ENCODE data around the gene ABLIM1.

Gene ABLIM1

DNA sequence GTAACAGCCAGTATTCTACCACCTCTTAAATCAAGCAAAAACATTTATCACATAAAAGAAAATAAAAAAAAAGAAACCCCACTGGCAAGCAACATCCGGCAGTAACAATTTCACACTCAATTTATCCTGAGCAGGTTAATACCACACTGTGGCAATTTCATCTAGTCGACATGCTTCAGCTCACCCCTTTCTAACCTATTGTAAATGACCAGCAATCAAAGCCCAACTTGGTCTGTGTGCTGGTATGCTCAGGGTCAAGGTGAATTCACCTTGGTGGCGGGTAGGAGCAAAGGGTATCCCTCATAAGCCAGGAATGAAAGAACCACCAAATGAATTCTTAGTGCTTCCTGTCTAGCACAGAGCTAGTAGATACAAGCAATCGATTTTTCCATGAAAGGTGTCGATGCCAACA lies 144.7 kb downstream of the ABLIM1 start:
- DNase-seq = no peak

DNA sequence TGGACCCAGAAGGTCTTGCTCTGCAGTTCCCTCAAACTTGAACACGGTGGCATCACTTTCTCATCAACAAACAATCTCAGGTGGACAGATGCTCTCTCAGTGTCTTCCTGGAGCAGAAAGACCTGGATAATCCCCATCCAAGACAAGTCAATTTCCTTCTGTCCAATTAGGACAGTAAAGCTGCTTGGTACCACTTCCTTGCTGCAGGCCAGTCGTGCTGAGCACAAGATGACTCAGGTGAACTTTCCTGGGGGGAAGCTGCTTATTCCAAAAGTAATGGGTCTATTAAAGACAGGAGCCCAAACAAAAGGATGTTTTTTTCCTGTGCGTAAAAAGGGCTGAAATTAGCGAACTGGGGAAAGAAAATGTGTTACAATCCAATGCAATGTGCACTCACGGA lies 146.2 kb downstream of the ABLIM1 start:
- DNase-seq = no peak

- no peak for DNase-seq
Measured at GRCh38 chr10:114508376-114508775, 149.7 kb downstream of the ABLIM1 start.

DNA sequence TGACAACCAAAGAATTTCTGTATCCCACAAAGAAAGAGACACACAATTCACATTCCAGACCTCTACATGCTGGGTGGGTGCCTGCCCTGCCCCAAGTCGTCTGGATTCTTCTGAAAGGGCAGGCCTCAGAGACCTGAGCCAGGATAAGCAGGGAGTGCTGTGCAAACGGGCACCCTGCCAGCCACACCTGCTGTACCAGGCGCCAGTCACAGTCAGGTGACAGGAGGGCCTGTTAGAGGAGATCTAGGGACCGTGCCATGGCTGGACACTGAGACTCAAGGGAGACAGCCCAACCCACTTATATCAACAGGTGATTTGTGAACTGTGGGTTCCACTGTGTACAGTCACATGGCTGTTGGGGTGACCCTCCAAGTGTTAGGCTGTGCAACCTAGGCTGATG lies 150.6 kb downstream of the ABLIM1 start:
- DNase-seq = no peak

- no peak for DNase-seq
Measured at GRCh38 chr10:114506871-114507385, 151.1 kb downstream of the ABLIM1 start.

DNA sequence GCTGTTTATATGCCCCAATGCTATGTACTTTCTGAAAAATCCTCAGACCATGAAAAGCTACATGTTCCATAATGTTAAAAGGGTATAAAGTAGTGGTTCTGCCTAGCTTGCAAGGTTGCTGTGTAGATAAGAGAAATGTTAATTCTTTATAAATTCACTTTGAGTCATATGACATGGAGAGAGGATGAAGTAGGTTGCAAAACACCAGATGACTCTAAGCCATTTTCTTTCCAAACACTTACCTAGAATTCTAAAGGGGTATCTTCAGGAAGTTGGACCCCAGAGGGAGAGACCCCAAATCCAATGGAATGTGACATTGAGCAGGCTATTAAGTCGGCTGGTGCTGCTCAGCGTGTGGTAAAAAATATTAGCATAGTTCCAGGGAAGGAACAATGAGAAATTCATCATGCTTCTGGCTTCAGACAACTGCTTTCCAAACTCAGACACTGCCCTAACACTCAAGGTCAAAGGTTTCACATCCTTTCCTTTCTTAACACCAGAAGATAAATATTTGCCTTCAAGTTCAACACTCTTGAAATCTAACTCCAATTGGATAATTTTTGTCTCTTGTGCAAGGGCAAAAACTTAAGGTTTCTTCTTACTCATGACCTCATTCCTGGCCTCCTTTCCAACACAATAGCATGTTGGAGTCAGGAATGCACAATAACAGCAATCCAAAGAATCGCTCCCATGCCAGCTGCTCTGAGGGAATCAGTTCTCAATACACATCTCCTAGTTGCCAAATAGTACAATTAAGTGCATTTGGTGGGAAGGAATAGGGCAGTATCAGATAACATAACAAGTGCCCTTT lies 153.1 kb downstream of the ABLIM1 start:
- no peak for DNase-seq

GRCh38 chr10:114502074-114502473 lies 156.0 kb downstream of the ABLIM1 start:
- DNase-seq = no peak

DNA sequence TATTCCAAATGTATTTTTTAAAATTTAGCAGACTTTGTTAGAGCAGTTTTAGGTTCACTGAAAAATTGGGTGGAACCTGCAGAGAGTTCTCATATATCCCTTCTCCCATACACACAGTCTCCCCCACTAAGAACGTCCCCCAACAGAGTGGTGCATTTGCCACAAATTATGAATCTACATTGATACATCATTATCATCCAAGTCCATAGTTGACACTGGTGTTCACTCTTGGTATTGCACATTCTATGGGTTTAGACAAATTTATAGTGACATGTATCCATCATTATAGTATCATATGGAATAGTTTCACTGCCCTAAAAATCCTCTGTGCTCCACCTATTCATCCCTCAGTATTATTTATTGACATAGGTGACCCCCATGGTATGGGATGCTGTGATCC lies 156.4 kb downstream of the ABLIM1 start:
- no peak for DNase-seq

- no peak for DNase-seq
Measured at GRCh38 chr10:114500643-114501042, 157.4 kb downstream of the ABLIM1 start.

DNA sequence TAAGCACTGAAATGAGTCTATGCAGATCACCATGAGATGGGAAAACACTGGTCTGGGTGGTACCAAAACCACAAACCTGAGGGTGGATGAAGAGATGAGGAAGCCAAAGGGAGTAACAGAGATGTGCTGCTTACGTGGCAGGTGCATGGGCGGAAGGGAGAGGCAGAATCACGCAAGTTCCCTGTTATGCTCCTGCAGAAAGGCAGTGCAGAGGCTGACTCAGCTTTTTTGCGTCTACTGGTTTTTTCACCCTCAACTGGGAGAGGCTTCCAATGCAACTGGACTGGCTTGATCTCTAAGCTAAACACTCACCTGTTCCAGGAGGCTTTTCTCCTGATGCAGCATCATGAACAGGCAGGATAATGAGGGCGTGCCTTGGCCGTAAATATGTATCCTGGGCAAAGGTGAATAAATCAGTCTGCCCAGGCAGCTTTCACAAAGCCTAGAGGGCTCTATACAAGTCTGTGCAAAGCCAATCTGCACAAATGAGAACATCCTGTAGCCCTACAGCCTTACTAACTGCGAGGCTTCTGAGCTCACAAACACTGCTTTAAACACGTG lies 158.4 kb downstream of the ABLIM1 start:
- DNase-seq = peak; percentile 69

GRCh38 chr10:114499116-114499515 lies 159.0 kb downstream of the ABLIM1 start:
- no peak for DNase-seq

DNA sequence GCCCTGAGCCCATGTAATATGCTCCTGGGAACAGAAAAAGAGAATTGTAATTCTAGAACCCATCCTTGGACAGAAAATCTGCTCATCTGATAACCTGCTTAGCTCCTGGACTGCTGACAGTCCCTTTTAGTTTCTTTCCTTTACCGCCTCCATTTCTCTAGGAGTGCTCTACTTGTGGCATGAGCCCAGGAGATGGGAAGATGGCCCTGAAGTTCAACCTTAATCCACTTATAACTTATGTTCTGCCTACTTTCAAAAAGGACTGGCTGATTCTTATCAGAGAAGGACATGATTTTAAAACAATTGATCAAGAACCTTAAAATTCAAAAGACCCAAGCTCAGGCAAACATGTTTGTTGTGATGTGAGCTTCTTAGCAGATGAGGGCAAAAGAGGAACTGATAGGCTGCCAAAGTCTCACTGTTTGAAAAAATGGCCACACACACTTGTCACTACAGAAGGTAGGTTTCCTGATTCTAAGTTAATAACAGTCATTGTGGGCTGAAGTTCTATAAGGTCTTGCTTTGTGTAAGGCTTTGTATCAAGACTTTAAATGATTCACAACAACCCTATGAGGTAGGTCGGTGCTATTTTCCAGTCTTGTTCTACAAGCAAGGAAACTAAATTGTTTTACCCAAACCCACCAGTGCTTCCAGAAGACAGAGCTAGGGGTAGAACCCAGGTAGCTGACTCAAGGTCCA lies 159.5 kb downstream of the ABLIM1 start:
- DNase-seq = no peak

- no peak for DNase-seq
Measured at GRCh38 chr10:114495303-114495702, 162.8 kb downstream of the ABLIM1 start.

- DNase-seq = peak; percentile 26
Measured at GRCh38 chr10:114492351-114493037, 165.6 kb downstream of the ABLIM1 start.

DNA sequence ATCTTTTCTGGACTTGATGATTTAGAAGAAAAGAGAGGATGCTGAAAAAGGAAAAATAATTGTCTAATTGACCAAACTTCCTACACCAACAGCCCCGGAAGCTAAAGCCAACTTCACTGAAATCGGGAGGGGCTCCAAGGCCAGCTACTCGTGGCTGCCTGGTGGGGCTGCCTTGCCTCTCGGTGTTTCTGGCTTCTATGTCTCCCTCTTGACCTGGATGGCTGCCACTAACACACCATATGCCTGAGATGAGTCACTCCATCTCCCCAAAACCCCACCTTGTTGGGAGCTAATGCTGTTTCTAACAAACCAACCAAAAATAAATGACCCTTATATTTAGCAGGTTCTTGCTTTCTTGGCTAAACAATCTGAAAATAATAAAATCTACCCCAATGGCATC lies 166.1 kb downstream of the ABLIM1 start:
- no peak for DNase-seq

- DNase-seq = no peak
Measured at GRCh38 chr10:114491419-114491818, 166.7 kb downstream of the ABLIM1 start.

DNA sequence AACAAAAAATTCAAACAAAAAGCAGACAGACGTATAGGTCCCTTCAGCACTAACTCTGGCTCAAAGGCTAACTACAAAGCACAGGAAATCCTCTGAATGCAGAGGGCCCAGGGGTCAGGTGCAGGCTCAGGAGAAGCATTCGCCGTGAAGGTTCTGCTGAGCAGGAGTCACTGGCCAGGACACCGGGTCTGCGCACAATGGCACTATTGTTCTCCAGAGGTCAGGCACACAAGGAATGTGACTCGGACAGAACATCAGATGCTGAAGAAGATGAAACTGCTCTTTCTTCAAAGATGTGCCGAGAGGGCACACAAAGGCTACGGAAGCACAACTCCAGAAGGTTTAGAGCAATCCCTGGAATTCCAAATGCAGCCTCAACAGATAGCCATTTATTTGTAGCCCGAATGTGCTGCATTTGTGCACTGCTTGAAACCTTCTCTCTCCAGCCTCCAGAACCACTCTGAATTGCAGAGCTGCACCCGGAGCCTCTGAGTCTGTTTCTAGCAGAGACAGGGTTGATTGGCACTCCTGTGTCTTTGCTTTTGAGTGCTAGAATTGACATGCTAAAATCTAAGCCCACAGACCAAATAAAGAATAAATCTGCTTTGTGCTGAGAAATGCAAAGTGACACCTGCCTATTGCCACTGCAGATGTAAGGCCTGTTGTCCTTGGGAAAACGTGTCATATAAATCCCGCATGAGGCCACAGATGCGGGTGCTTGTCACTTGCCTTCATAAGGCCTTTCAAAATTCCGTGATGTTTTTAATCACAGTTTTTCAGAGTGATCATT lies 168.4 kb downstream of the ABLIM1 start:
- DNase-seq = no peak

DNA sequence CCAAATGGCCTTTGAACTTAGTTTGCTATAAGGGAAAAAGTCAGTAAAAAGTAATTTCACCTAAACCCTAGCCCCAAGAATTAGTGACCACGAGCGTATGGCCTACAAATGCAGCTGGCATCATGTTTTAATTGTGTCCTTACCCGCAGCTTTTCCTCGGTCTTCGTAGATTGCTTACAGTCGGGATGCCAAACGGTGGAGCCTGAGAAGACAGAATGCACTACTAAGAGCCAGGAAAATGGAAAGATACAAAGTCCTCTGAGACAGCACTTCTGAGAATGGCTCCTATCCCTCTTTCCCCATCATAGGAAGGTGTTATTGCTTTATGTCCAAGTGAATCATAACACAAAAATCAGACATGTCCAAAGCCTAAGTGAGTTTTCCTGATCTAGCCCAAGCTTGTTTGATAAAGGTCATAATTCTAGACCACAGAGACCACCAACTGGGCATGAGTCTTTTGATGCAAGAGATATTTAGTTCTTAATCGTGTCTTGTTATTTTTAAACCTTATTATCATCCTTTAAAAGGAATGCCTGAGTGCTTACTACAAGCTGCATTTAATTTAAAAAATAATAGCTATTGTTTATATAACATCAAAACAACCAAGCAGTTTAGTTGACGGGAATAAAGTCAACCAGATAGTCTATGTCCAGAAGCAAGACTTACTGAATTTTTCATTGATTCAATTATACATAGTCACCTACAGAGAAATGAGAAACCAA lies 170.1 kb downstream of the ABLIM1 start:
- no peak for DNase-seq

DNA sequence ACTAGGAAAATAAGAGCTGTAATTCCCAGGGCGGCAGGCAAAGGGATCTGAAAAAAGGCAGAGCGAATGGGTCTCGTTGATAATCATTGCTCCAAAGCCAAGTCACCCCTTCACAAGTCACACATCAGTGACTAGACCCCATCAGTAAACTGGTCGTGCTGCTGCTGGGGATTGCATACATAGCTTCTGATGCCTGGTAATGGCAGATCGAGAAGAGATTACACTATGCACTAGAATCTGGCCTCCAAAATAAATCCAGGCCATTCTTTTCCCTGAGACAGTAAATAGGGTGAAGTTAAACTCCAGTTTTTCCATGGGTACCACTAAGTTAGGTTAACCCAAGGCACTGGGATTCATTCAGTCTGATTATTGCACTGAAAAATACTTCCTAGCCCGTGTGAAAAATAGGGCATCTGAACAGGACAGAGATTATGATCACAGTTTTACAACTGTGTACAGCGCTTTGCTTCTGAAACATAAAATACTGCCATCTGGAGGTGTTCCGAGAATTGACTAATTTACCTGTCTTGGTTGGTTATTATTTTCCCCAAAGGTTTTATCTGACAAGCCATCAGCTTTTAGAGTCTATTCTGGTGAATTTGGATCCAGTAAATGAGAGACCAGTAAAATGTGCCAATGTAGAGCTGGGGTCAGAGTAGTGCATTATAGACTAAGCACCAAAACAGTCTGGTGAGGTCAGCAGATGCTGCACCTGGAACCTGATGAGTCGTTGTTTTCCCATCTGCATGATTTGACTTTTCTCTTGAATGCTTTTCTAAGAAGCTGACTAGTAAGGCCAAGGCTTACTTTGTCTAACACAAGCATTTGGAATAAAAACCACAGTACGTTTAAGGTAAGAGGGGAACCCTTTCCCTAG lies 170.9 kb downstream of the ABLIM1 start:
- DNase-seq = no peak

DNA sequence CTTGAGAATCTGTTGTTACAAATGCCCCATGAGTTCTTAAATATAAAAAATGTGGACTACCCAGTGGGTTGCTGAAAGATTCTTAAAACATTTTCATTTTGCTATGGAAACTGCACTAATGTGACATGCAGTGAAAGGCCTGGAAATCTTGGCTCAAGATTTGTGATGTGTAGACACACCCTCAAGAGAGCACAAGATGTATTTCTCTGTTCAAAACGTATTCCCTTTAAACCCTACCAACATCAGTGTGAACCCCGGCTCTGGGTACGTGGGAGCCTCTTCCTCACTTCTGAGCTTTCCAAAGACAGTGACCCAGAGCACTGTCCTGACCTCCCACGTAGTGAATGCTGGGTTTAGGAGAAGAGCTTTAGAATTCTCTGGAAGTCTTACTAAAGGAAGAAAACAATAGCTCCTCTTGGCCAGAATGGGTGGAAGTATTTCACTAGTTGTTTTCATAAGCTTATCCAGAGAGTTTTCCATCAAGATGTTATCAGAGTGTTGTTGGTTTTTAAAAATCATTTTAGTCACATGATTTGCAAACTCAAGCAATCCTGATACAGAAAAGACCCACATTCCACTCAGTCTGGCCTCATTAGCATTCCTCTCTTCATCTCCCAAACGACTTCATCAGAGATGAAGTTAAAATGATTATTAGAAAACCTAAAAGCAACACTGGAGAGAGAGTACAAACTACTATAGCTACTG lies 172.2 kb downstream of the ABLIM1 start:
- no peak for DNase-seq

Measured in activated CD8-positive, alpha-beta memory T cell treated with anti-CD3 and anti-CD28 coated beads, Interleukin-2, amount 50 U/mL, for 4 hours (primary cell).